ENCODE measurements around the gene ZNF683.
"Not testable (repeated sequence)": the region's sequence is repeated elsewhere in the genome, so short reads cannot be mapped to it uniquely, and the experiment has no call there.

The ZNF683 gene

GRCh38 chr1:26385063-26385462, 12.5 kb upstream of the ZNF683 start:
- DNase-seq (ENCODE audit: low spot score) = not testable (repeated sequence)

- no peak for DNase-seq (ENCODE audit: low spot score)
Measured at GRCh38 chr1:26384076-26384475, 11.5 kb upstream of the ZNF683 start.

- DNase-seq (ENCODE audit: low spot score) = no peak
Measured at GRCh38 chr1:26378879-26379251, 6.3 kb upstream of the ZNF683 start.

- no peak for DNase-seq (ENCODE audit: low spot score)
Measured at GRCh38 chr1:26378088-26378878, 5.7 kb upstream of the ZNF683 start.

GRCh38 chr1:26376050-26376449, 3.5 kb upstream of the ZNF683 start:
- no peak for DNase-seq (ENCODE audit: low spot score)

GRCh38 chr1:26375081-26375480, 2.5 kb upstream of the ZNF683 start:
- DNase-seq (ENCODE audit: low spot score) = no peak

- not testable (repeated sequence) for DNase-seq (ENCODE audit: low spot score)
Measured at GRCh38 chr1:26374361-26374760, 1.8 kb upstream of the ZNF683 start.

- no peak for DNase-seq (ENCODE audit: low spot score)
Measured at GRCh38 chr1:26373789-26374188, 1.2 kb upstream of the ZNF683 start.

- DNase-seq (ENCODE audit: low spot score) = no peak
Measured at GRCh38 chr1:26373281-26373680, 731 bp upstream of the ZNF683 start.

GRCh38 chr1:26372039-26372438, 511 bp downstream of the ZNF683 start:
- no peak for DNase-seq (ENCODE audit: low spot score)

GRCh38 chr1:26370591-26371382, 1.8 kb downstream of the ZNF683 start:
- DNase-seq (ENCODE audit: low spot score) = no peak

GRCh38 chr1:26368486-26368885, 4.1 kb downstream of the ZNF683 start:
- no peak for DNase-seq (ENCODE audit: low spot score)

GRCh38 chr1:26368006-26368405, 4.5 kb downstream of the ZNF683 start:
- DNase-seq (ENCODE audit: low spot score) = no peak

- no peak for DNase-seq (ENCODE audit: low spot score)
Measured at GRCh38 chr1:26367441-26367840, 5.1 kb downstream of the ZNF683 start.

- DNase-seq (ENCODE audit: low spot score) = no peak
Measured at GRCh38 chr1:26364956-26365355, 7.6 kb downstream of the ZNF683 start.

- DNase-seq (ENCODE audit: low spot score) = peak; percentile 44
Measured at GRCh38 chr1:26363549-26364448, 8.8 kb downstream of the ZNF683 start.

GRCh38 chr1:26362331-26362730, 10.2 kb downstream of the ZNF683 start:
- DNase-seq (ENCODE audit: low spot score) = no peak

GRCh38 chr1:26361605-26362122, 10.9 kb downstream of the ZNF683 start:
- DNase-seq (ENCODE audit: low spot score) = no peak

- no peak for DNase-seq (ENCODE audit: low spot score)
Measured at GRCh38 chr1:26360807-26361604, 11.5 kb downstream of the ZNF683 start.

- no peak for DNase-seq (ENCODE audit: low spot score)
Measured at GRCh38 chr1:26359981-26360806, 12.4 kb downstream of the ZNF683 start.
